Measurements from ENCODE around the gene PRDX3. TPM values are rescaled to one million over a fixed set of nuclear protein-coding genes. Genes with fewer than 3 reads are reported as not detected.

Gene PRDX3
- total RNA-seq (100 to 1,000 TPM; 199 to 385 (median 267) TPM), polyA plus RNA-seq (100 to 1,000 TPM; 130 to 257 TPM)
- long read RNA-seq, donor 1, transcript PRDX3-201 (7 exons, 1,591 nt), result major isoform, 957 of 985 reads
- long read RNA-seq, donor 1, partial matches to known transcripts, result 9 of 985 reads
- long read RNA-seq, donor 1, other reads (novel, unspliced or antisense), result 19 of 985 reads
- long read RNA-seq, donor 2, transcript PRDX3-201 (7 exons, 1,591 nt), result major isoform, 2,224 of 2,308 reads
- long read RNA-seq, donor 2, partial matches to known transcripts, result 46 of 2,308 reads
- long read RNA-seq, donor 2, other reads (novel, unspliced or antisense), result 34 of 2,308 reads
- long read RNA-seq, donor 3, transcript PRDX3-201 (7 exons, 1,591 nt), result major isoform, 462 of 473 reads
- long read RNA-seq, donor 3, partial matches to known transcripts, result 2 of 473 reads
- long read RNA-seq, donor 3, other reads (novel, unspliced or antisense), result 9 of 473 reads

DNA sequence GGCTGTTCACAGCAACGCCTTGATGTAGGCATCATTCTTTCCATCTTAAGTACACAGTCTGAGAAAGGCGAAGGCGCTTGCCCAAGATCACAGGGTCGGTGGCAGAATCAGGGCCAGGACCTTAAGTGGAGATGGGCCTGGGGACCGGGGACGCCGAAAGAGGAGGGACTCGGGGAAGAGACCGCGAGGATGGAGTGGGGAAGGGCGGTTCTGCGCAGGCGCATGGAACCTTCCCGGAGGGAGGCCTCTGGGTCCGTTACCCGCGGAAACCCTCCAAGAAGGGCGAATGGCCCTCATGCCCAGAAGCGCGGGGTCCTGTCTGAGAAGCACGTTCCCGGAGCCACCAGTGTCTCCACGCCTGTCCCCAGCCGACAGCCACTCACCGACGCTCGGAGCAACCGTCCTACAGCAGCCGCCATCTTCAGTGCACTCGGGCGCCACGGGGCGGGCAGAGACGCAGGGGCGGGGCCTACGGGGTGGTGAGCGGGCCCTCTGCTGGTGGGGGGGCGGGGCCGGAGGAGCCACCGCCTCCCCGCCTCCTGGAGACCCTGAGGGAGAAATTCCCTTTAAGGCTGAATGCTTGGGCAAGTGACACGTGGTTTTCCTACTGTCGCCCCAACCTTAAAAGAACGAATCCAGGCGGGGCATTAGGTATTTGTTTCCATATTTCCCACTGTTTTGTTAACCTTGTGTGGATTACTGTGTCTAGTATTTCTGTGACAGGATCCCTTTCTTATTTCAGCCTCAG lies at the start of gene PRDX3:
Gene PRDX3 (minus strand): TSS at position 441 of the 748 bp plus-strand sequence. CDS start 22 bp downstream, at position 419.
- TF ChIP-seq CTCF (IDR thresholded peaks at IDR 0.05) (peak in 10 of 12 donors; percentile 7 to 60 (median 23)), POLR2A (IDR thresholded peaks at IDR 0.05) (peak in 1 of 2 donors; percentile 62)
- peak within 1 kb of the TSS; percentile 53 to 92 (median 76) for H3K4me3 ChIP-seq
- intact Hi-C loops (cut with DNase I), result no loop called here
- ATAC-seq, result peak; percentile 97 to 100 (median 99)
- WGBS, 4 donors, result 1% methylated on average over 15 to 45 of the region's 45 CpGs
- H3K27ac ChIP-seq, result peak within 1 kb of the TSS; percentile 72 to 99 (median 92)
- no peaks in the 10 kb centered on the region for H3K9me3 ChIP-seq
- H3K36me3 ChIP-seq, result peaks cover 0 to 32% (median 24%) of the 10 kb centered on the region in 9 donors
- H3K27me3 ChIP-seq, result no peaks in the 10 kb centered on the region
- DNase-seq, result peak; percentile 94 to 96 (median 95)
- H3K4me1 ChIP-seq, result peaks cover 3 to 23% (median 17%) of the 10 kb centered on the region in 12 donors

GRCh38 chr10:119227825-119228224 lies 49.2 kb upstream of the PRDX3 start:
- H3K9me3 ChIP-seq, result no peaks in the 10 kb centered on the region
- peaks cover 0 to 70% (median 31%) of the 10 kb centered on the region in 12 donors for H3K4me1 ChIP-seq
- DNase-seq (no peak), ATAC-seq (no peak)
- no peak for TF ChIP-seq CTCF (IDR thresholded peaks at IDR 0.05)
- no peak for TF ChIP-seq POLR2A (IDR thresholded peaks at IDR 0.05)
- no peaks in the 10 kb centered on the region for H3K27me3 ChIP-seq
- intact Hi-C loops (cut with DNase I), result no loop called here
- no peaks in the 10 kb centered on the region for H3K36me3 ChIP-seq
- 87 to 93% (median 88%) methylated on average over 6 of the region's 6 CpGs for WGBS, 4 donors
- H3K4me3 ChIP-seq, result no peak overlapping the region
- no peak overlapping the region for H3K27ac ChIP-seq

DNA sequence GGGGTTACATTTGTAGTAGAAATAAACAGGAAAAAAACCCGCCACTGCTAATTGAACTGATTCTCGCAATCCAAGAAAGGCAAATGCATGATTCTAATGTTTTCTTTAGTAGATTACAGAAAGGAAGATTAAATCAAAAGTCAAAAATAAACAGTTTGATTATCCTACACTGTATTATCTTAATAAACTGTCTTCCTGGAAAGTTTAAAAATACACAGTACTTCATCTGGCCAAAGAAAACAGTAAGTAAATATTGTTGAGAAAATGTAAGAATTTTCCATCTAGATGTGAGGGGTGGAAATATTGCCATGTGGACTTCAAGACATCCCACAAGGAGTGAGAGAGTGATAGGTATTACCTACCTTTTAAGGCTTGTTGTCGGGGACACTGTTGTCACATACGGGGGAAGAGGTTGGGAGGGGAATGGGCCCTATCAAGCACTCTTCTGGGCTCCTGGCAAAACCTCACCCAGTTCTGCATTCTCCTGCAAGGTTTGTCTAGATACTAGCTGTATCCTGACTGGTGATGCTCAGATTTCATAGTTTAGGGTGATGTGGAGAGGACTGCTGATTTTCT lies 46.6 kb upstream of the PRDX3 start:
- Histone ChIP-seq H3K36me3 (no peaks in the 10 kb centered on the region), H3K27me3 (no peaks in the 10 kb centered on the region), H3K27ac (peak overlapping the region in 4 of 12 donors; percentile 38 to 53 (median 50)), H3K4me3 (no peak overlapping the region), H3K4me1 (peaks cover 4 to 81% (median 42%) of the 10 kb centered on the region in 12 donors), H3K9me3 (no peaks in the 10 kb centered on the region)
- DNase-seq (no peak), ATAC-seq (peak in 1 of 4 donors; percentile 12)
- 61 to 71% (median 66%) methylated on average over 4 of the region's 4 CpGs for WGBS, 4 donors
- intact Hi-C loops (cut with DNase I), result no loop called here
- TF ChIP-seq POLR2A (IDR thresholded peaks at IDR 0.05), result no peak
- no peak for TF ChIP-seq CTCF (IDR thresholded peaks at IDR 0.05)
